ENCODE measurements around the gene NTN1. TPM values are rescaled to one million over a fixed set of nuclear protein-coding genes. Genes with fewer than 3 reads are reported as not detected.

The NTN1 gene
- total RNA-seq, 1 experiment from 2014 or later, result 14.5 TPM

- ATAC-seq, result no peak
- H3K4me3 ChIP-seq (ENCODE audit: low read depth in 2 of 2, low read length in 2 of 2), result no peak overlapping the region
- in situ Hi-C loops (cut with HindIII; ENCODE audit: low pct_unique_long_range_greater_than_20kb, low sequenced_read_pairs), result no loop called here
- no peaks in the 10 kb centered on the region for H3K4me1 ChIP-seq (ENCODE audit: control insufficient read depth, insufficient read depth, low read length)
- H3K36me3 ChIP-seq (ENCODE audit: control insufficient read depth, insufficient read depth, low read length), result no peaks in the 10 kb centered on the region
- no peak for TF ChIP-seq REST (IDR thresholded peaks at IDR 0.05; ENCODE audit: insufficient read depth in 1 of 2, low read depth in 2 of 2, low read length in 1 of 2)
- TF ChIP-seq TCF7L2 (IDR thresholded peaks at IDR 0.05; ENCODE audit: low read depth, low read length), result no peak
- TF ChIP-seq SIN3A (IDR thresholded peaks at IDR 0.05; ENCODE audit: borderline replicate concordance, insufficient read depth, low read depth, low read length), result no peak
- TF ChIP-seq CTCF (IDR thresholded peaks at IDR 0.05), result no peak
- no peak for TF ChIP-seq POLR2AphosphoS5 (IDR thresholded peaks at IDR 0.05; ENCODE audit: low read depth, low read length)
- no peak for DNase-seq (ENCODE audit: low read depth, low spot score)
- intact Hi-C loops (cut with micrococcal nuclease; ENCODE audit: unreplicated experiment), result no loop called here
- H3K9me3 ChIP-seq (ENCODE audit: control insufficient read depth, insufficient read depth, low read depth, low read length), result no peaks in the 10 kb centered on the region
- no peaks in the 10 kb centered on the region for H3K27me3 ChIP-seq (ENCODE audit: control insufficient read depth, insufficient read depth, low read length)
- no TSS peak for BruUV-seq (replicated peaks)
- H3K27ac ChIP-seq (ENCODE audit: low read length), result no peak overlapping the region
- POLR2A ChIA-PET, result no interaction called here
- CTCF ChIA-PET, result no interaction called here
Measured at GRCh38 chr17:9200699-9201359, 179.5 kb downstream of the NTN1 start.

GRCh38 chr17:9202532-9202931 lies 181.2 kb downstream of the NTN1 start:
- BruUV-seq (replicated peaks), result no TSS peak
- Histone ChIP-seq H3K27me3 (ENCODE audit: control insufficient read depth, insufficient read depth, low read length) (no peaks in the 10 kb centered on the region), H3K4me1 (ENCODE audit: control insufficient read depth, insufficient read depth, low read length) (no peaks in the 10 kb centered on the region), H3K9me3 (ENCODE audit: control insufficient read depth, insufficient read depth, low read depth, low read length) (no peaks in the 10 kb centered on the region), H3K36me3 (ENCODE audit: control insufficient read depth, insufficient read depth, low read length) (no peaks in the 10 kb centered on the region), H3K4me3 (ENCODE audit: low read depth in 2 of 2, low read length in 2 of 2) (no peak overlapping the region), H3K27ac (ENCODE audit: low read length) (no peak overlapping the region)
- in situ Hi-C loops (cut with HindIII; ENCODE audit: low pct_unique_long_range_greater_than_20kb, low sequenced_read_pairs), result no loop called here
- no peak for TF ChIP-seq SIN3A (IDR thresholded peaks at IDR 0.05; ENCODE audit: borderline replicate concordance, insufficient read depth, low read depth, low read length)
- TF ChIP-seq REST (IDR thresholded peaks at IDR 0.05; ENCODE audit: insufficient read depth in 1 of 2, low read depth in 2 of 2, low read length in 1 of 2), result no peak
- TF ChIP-seq POLR2AphosphoS5 (IDR thresholded peaks at IDR 0.05; ENCODE audit: low read depth, low read length), result no peak
- no peak for TF ChIP-seq TCF7L2 (IDR thresholded peaks at IDR 0.05; ENCODE audit: low read depth, low read length)
- no peak for TF ChIP-seq CTCF (IDR thresholded peaks at IDR 0.05)
- DNase-seq (ENCODE audit: low read depth, low spot score) (no peak), ATAC-seq (no peak)
- intact Hi-C loops (cut with micrococcal nuclease; ENCODE audit: unreplicated experiment), result no loop called here
- CTCF ChIA-PET, result no interaction called here
- POLR2A ChIA-PET, result no interaction called here
